Measurements from ENCODE around the gene ADAMTS10. TPM values are rescaled to one million over a fixed set of nuclear protein-coding genes. Genes with fewer than 3 reads are reported as not detected.
"Not testable (repeated sequence)": the region's sequence is repeated elsewhere in the genome, so short reads cannot be mapped to it uniquely, and the experiment has no call there.

ADAMTS10 gene
- total RNA-seq, 1 donor from 2014 or later: 4.2 TPM

DNA sequence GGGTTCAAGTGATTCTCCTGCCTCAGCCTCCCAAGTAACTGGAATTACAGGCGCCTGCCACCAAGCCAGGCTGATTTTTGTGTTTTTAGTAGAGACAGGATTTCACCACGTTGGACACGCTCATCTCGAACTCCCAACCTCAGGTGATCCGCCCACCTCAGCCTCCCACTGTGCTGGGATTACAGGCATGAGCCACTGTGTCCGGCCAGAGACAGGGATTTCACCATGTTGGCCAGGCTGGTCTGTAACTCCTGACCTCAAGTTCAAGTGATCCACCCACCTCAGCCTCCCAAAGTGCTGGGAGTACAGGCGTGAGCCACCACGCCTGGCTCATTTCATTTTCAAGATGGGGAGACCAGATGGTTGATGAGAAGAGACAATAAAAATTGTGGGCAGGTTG, 45.6 kb downstream of the ADAMTS10 start:
- DNase-seq (ENCODE audit: low read depth in 2 of 2): not testable (repeated sequence)

DNA sequence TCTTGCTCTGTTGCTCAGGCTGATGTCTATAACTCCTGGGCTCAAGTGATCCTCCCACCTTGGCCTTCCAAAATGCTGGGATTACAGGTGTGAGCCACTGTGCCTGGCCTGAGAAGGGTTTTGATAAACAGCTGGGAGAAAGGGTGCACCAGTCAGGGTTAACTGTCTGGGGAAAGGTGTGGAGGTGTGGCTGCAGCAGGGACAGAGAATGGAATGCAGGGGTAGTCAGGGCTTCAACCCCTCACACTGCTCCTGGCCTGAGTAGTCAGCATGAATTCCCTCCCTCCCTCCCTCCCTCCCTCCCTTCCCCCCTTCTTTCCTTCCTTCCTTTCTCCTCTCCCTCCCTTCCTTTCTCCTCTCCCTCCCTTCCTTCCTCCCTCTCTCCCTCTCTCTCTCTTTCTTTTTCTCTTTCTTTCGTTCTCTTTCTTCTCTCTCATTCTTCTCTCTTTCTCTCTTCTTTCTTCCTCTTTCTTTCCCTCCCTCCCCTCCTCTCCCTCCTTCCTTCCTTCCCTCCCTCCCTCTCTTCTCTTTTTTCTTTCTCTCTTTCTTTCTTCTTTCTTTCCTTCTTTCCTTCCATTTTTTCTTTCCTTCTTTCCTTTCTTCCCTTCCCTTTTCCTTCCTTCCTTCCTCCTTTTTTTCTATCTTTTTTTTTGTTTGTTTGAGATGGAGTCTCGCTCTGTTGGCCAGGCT, 49.3 kb downstream of the ADAMTS10 start:
- DNase-seq (ENCODE audit: low read depth in 2 of 2): no peak

DNA sequence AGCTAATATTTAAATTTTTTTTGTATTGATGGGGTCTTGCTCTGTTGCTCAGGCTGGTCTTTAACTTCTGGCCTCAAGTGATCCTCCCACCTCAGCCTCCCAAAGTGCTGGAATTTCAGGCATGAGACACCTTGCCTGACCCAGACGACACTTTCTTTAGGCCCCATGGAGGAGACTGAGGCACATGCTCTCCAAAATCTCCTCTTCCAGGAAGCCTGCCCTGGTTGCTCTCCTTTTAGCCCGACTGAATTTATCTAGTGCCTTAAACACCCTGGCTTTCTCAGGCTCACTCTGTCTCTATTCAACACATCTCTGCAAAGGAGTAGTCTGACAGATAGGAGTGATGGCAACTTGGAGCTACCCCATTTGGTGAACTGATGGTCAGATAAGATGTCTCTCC, 52.2 kb downstream of the ADAMTS10 start:
- no peak for DNase-seq (ENCODE audit: low read depth in 2 of 2)

DNA sequence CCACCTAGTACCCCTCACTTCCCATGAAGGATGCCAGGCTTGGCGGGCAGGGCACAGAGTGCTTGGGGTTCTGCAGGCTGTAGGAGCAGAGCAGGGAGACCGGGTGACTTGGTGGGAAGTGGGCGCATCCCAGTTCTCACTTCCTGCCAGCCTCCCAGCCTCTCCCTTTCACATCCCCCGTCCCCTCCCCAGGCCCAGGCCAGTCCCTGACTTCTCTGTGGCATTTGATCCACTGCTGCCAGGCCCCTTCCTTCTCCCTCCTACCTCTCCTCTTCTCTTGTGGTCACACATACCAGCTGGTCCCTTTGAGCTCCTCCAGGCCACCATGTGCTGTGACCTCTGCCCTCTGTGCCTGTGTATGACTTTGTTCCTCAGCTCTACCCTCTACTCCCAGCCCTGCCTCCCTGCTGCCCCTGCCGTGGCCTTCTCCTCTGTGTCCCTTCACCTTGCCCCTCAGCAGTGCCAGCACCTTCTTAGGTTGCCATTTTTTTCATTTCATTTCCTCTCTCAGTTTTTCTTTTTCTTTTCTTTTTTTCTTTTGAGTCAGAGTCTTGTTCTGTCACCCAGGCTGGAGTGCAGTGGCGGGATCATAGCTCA, 52.8 kb downstream of the ADAMTS10 start:
- DNase-seq (ENCODE audit: low read depth in 2 of 2): no peak

DNA sequence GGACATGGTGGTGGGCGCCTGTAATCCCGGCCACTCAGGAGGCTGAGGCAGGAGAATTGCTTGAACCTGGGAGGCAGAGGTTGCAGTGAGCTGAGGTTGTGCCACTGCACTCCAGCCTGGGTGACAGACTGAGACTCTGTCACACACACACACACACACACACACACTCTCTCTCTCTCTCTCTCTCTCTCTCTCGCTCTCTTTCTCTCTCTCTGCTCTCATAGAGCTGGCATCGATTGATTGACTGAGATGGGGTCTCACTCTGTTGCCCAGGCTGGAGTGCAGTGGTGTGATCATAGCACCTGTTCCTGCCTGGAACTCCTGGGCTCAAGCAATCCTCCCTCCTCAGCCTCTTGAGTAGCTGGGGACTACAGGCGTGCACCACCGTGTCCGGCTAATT, 56.8 kb downstream of the ADAMTS10 start:
- not testable (repeated sequence) for DNase-seq (ENCODE audit: low read depth in 2 of 2)

DNA sequence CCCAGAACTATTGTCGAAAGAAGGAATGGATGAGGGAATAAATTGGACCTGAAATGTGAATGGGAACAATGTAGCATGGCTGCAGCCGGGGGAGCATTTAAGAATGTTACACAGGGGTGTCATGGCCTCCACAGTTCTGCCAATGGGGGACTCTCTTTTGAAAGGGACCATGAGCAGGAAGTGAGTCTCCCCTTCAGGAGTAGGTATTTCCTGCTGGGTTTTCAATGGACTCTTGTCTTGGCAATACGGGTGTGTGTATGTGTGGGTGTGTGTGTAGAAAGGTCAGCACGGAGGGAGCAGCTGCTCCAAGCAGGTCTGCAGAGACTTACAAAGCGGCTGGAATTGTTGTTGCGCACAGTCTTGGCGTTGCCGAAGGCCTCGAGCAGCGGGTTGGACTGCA, 57.7 kb downstream of the ADAMTS10 start:
- DNase-seq (ENCODE audit: low read depth in 2 of 2): peak in 1 of 2 donors; percentile 13

DNA sequence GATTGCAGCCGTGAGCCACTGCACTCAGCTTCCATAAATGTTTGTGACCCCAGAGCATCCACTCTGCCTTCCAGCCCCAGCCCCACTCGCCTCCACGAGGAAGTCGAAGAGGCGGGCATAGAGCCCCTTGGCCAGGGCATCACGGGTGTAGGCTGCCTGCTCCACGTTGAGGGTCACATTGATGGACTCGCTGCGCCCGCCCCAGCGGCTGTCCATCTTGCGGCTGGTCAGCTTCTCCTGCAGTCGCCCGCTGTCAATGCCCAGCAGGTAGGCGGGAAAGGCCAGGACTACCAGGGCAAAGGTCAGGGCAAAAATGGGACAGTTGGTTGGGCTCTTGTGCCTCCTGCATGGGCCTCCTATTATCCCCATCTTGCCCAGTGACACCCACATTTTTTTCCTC, 60.4 kb downstream of the ADAMTS10 start:
- DNase-seq (ENCODE audit: low read depth in 2 of 2): no peak

DNA sequence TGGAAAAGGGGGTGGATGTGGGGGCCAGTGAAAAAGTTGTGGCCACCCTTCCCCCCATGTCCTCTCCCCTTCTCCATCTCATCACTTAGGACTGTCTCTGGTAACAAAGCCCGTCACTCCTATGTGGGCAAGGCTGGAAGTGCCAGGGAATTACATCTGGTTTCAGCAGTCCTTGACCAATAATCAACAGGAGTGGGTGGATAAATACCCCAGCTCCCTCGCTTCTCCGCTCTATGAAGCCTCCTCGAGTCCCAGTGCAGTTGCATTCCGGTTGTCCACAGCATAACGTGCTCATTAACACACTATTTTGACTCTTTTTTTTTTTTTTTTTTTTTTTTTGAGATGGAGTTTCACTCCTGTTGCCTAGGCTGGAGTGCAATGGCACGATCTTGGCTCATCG, 64.8 kb downstream of the ADAMTS10 start:
- DNase-seq (ENCODE audit: low read depth in 2 of 2): no peak

DNA sequence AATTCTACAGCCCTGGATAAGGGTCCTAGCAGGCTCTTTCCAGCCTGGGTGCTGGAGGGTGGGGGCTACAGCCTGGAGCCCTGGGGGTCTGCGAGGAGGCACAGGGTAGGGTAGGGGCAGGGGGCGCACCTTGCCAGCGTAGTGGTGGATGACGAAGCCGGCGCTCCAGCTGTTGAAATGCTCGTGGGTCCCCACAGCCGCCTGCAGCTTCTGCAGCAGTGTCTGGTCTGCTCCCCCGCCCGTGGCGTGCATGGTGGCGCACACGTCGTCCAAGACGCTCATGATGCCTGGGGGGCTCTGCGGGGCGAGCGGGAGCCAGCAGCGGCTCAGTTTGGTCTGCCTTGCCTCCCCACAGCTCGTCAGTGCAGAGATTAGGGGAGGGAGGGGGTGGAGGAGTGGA, 66.3 kb downstream of the ADAMTS10 start:
- no peak for DNase-seq (ENCODE audit: low read depth in 2 of 2)

DNA sequence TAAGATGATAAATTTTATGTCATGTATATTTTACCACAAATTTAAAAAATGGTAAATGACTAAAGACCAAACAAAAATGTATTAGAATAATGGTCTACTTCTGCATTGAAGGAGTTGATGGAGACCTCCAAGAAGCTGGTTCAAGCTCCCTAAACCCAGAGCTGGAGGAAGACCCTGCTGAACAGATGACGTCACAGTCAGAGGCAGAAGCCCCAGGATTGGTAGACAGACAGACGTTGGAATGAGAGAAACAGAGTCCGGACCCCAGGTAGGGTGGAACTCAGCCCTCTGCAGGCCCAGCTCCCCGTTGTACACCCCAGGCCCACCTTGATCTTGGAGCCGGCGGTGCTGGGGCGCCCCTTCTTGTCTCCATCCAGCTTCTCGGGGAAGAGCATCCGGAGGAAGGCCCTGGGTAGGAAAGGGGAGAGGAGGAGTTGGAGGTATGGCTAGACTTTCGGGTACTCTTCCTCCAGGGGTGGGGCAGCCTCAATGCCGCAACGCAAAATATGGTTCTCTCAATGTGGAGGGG, 70.8 kb downstream of the ADAMTS10 start:
- no peak for DNase-seq (ENCODE audit: low read depth in 2 of 2)

DNA sequence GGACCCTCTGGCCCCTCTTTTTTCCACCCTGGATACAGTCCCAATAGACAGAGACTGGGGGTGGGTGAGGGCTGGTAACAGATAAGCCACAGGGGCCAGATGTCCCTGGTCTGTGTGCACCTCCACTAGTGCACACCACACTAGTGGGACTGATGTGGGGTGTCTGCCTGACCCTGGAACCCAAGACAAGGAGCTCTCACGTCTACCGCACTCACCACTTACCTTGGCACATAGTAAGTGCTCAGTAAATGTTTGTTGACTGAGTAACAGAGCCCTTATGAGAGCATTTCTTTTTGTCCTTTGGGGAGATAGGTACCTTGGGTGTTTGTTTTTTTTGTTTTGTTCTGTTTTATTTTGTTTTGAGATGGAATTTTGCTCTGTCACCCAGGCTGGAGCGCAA, 73.4 kb downstream of the ADAMTS10 start:
- DNase-seq (ENCODE audit: low read depth in 2 of 2): no peak

DNA sequence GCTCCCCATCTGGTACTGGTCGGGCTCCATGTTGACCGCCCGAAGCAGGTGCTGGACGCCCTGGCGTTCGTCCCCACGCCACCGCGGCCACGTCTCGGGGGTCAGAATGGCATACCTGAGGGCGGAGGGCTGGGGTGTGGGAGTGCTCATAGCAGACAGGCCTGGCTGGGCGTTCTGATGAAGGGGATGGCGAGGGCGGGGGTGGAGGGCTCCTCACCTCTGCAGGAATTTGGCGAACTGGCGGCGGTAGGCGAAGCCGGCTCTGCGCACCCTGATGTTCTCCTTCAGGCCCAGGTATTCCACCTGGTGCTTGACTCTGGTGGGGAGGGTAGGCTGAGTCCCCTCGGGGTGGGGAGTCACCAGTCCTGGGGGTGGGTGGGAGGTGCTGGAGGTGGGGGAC, 74.2 kb downstream of the ADAMTS10 start:
- DNase-seq (ENCODE audit: low read depth in 2 of 2): no peak

DNA sequence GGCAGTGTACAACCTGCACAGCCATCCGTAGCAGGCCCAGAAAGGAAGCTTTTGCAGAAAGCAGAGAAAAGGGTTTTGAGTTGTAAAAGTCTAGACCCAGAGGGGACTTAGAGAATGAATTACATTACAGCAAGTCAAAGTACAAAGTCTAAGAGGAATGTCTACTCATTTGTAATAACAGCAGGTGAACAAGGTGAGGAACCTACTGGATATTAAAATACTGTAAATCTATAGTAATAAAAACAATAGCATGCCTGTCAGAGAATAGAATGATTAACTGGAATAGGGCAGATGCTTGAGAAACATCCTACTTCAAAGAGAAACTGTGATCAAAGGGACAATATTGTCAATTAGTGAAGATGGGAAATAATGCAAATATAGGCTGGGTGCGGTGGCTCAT, 78.3 kb downstream of the ADAMTS10 start:
- no peak for DNase-seq (ENCODE audit: low read depth in 2 of 2)

DNA sequence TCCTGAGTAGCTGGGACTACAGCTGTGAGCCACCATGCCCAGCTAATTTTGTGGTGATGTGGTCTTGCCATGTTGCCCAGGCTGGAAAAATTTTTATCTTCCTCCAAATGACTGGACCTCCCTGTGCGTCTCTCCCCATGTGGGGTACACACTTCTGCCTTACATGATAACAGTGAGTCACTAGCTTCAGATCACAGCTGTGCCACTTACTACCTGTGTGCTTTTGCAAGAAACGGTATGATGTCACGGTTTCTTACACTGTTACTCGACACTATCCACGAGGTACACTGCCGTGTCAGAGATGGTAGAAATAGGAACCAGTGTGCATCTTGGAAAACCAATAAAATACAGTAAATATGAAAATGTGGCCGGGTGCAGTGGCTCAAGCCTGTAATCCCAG, 79.0 kb downstream of the ADAMTS10 start:
- DNase-seq (ENCODE audit: low read depth in 2 of 2): no peak

Other genes starting within 250 kb of the ADAMTS10 start
- gene ANGPTL4, start 246.6 kb downstream of the ADAMTS10 start, total RNA-seq: 1.0 and 10.7 TPM in 2 replicates
- 48.1 and 105 TPM in 2 replicates for gene RAB11B, start 220.4 kb downstream of the ADAMTS10 start, total RNA-seq
- gene MARCHF2, start 197.4 kb downstream of the ADAMTS10 start, total RNA-seq: 122 and 194 TPM in 2 replicates
- 68.3 and 70.3 TPM in 2 replicates for gene HNRNPM, start 165.7 kb downstream of the ADAMTS10 start, total RNA-seq
- not detected in 2 replicates for gene PRAM1, start 108.1 kb downstream of the ADAMTS10 start, total RNA-seq
- gene ZNF414, start 96.5 kb downstream of the ADAMTS10 start, total RNA-seq: 3.3 and 5.8 TPM in 2 replicates
- gene MYO1F, start 33.3 kb downstream of the ADAMTS10 start, total RNA-seq: 0.13 and 0.38 TPM in 2 replicates
- gene NFILZ, start 19.9 kb upstream of the ADAMTS10 start, total RNA-seq: not detected in 2 replicates
- gene ACTL9, start 88.1 kb upstream of the ADAMTS10 start, total RNA-seq: not detected in 2 replicates
- gene OR2Z1, start 110.9 kb upstream of the ADAMTS10 start, total RNA-seq: not detected in 2 replicates
- gene ZNF558, start 221.6 kb upstream of the ADAMTS10 start, total RNA-seq: 0.90 and 4.8 TPM in 2 replicates
- gene MBD3L1, start 221.7 kb upstream of the ADAMTS10 start, total RNA-seq: not detected in 2 replicates